Retinal pigment epithelial cell (primary cell): ENCODE measurements around the gene ZNF689.
A peak's percentile ranks its signal among the peaks of the same experiment; 100 is the strongest.
"Not testable (repeated sequence)": the region's sequence is repeated elsewhere in the genome, so short reads cannot be mapped to it uniquely, and the experiment has no call there.

ENCODE experiments used
- DNase-seq: peaks from one replicate; pipeline ENCODE4 v3.0.0-alpha.2; 2010; ENCODE audit warnings: low read depth
- H3K4me3 ChIP-seq: 2 replicates; pipeline ENCODE4 v1.5.1; 2011; ENCODE audit warnings: mild to moderate bottlenecking, low read length, control low read depth, moderate library complexity
- TF ChIP-seq, protein P1 (sequence below): conservative IDR thresholded peaks from 2 replicates; pipeline ENCODE4 v1.5.1; 2011; ENCODE audit warnings: low read depth, low read length, control low read depth, inconsistent platforms

ZNF689 gene

GRCh38 chr16:30636599-30636998, 26.4 kb upstream of the ZNF689 start:
- TF ChIP-seq, protein P1, sequence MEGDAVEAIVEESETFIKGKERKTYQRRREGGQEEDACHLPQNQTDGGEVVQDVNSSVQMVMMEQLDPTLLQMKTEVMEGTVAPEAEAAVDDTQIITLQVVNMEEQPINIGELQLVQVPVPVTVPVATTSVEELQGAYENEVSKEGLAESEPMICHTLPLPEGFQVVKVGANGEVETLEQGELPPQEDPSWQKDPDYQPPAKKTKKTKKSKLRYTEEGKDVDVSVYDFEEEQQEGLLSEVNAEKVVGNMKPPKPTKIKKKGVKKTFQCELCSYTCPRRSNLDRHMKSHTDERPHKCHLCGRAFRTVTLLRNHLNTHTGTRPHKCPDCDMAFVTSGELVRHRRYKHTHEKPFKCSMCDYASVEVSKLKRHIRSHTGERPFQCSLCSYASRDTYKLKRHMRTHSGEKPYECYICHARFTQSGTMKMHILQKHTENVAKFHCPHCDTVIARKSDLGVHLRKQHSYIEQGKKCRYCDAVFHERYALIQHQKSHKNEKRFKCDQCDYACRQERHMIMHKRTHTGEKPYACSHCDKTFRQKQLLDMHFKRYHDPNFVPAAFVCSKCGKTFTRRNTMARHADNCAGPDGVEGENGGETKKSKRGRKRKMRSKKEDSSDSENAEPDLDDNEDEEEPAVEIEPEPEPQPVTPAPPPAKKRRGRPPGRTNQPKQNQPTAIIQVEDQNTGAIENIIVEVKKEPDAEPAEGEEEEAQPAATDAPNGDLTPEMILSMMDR, result no peak
- no peak for DNase-seq
- H3K4me3 ChIP-seq, result no peak overlapping the region

DNA sequence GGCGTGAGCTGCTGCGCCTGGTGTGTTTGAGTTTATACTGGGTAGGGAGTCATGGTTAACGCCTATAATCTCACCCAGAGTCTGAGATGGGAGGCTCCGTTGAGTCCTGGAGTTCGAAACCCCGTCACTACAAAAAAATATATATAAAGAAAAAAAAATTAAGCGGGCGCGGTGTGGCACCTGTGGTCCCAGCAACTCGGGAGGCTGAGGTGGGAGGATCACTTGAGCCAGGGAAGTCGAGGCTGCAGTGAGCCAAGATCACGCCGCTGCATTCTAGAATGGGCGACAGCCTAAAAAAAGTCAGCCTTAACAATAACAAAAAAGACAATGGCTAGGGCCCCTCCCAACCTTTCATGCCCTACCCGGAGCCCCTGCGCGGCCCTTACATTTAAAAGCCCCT, 23.3 kb upstream of the ZNF689 start:
- TF ChIP-seq, protein P1, result no peak
- no peak for DNase-seq
- H3K4me3 ChIP-seq, result peak overlapping the region; percentile 81

DNA sequence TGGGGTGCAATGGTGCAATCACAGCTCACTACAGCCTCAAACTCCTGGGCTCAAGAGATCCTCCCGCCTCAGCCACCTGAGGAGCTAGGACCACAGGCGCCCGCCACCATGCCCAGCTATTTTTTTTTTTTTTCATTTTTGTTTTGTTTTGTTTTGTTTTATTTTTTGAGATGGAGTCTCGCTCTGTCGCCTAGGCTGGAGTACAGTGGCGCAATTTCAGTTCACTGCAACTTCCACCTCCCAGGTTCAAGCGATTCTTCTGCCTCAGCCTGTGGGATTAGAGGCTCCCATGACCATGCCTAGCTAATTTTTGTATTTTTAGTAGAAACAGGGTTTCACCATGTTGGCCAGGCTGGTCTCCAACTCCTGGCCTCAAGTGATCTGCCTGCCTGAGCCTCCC, 22.3 kb upstream of the ZNF689 start:
- DNase-seq, H3K4me3 ChIP-seq: not testable (repeated sequence)

DNA sequence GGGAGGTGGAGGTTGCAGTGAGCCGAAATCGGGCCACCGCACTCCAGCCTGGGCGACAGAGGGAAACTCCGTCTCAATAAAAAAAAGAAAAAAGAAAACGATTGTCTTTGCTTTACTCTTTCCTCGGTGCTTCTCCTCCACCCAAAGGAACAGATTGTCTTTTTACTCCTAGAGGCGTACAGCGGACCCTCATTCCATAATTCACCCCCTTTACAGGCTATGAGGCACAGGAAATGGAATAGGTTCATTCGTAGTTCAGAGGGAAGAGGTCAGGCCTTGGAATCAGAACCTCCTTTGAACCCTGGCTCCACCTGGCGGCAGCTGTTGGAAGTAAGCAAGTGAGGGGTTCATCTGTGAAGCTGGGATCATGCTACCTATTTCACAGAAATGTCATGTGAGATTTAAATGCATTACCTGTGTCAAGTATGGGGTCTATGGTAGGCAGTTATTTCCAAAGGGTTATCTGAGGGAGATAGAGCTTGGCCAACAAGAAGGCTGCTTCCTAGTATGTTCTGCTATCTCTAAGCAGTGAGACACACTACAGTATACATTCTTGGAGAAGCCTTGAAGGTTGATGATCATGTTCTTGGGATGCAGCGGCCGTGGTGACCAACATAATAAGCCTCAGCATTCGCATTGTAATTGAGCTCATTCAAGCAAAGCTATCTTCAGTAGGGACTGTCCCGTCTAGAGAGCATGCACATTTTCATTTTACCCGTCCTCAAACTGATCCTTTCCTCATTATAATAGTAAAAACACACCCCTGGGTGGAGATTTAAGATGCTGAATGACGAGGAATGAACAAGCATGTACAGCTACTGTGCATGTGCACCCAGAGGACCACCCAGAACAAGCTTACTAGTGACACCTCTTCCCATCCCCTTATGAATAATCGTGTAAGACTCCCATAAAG, 18.7 kb upstream of the ZNF689 start:
- DNase-seq, result no peak
- TF ChIP-seq, protein P1, result peak; percentile 97
- no peak overlapping the region for H3K4me3 ChIP-seq

DNA sequence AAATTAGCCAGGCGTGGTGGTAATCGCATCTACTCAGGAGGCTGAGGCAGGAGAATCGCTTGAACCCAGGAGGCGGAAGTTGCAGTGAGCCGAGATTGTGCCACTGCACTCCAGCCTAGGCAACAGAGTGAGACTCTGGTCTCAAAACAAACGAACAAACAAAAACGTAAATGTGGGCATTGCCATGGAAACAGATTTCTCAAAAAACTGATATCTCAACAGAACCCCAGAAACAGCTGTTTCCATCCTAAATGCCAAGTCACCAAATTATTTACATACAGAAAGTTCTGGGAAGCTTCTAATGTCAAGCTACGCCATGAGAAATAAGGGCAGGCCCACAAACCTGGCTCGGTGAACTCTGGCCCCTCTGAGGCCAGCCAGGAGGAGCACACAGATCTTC, 16.0 kb upstream of the ZNF689 start:
- H3K4me3 ChIP-seq, result no peak overlapping the region
- TF ChIP-seq, protein P1, result no peak
- no peak for DNase-seq

DNA sequence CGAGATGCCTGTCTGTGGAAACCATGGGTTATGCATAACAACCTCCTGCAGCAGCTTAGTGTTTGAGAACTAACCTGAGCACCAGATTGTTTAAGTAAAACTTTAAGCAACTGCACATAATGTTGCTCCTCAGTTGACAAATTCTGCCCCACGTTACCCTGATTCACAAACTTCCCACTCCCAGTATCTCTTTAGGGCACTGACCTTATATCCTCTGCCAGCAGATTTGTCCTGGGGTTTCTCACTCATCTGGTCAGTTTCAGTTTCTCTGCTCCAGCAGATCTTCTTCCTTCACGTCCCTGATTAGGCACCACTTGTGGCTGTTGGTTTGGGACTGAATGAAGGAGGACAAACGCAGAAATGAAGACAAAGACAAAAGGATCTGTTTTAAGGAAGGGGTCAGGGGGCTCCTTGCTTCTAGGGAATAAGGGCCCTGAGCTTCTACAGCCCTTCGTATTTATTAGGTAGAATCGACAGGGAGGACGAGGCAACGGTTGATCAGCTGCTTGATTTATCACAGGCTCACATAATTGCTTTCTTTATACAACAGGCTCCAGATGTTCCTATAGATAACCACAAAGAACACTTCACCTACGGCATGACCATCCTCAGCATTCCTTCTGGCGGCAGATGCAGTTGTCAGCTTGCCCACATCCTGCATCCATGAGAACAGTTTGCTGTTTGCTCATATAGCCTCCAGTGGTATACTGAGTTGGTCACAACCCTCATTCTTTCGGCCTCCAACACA, 13.5 kb upstream of the ZNF689 start:
- TF ChIP-seq, protein P1, result no peak
- DNase-seq, result no peak
- H3K4me3 ChIP-seq, result no peak overlapping the region

GRCh38 chr16:30622455-30623032, 12.4 kb upstream of the ZNF689 start:
- TF ChIP-seq, protein P1, result no peak
- H3K4me3 ChIP-seq, result no peak overlapping the region
- DNase-seq, result no peak
